H9 (cell line): ENCODE measurements around the gene MACC1. TPM values are rescaled to one million over a fixed set of nuclear protein-coding genes. Genes with fewer than 3 reads are reported as not detected.

Experiments used
- DNase-seq: peaks from one replicate; pipeline ENCODE4 v3.0.0-alpha.2; 2017
- H2AFZ ChIP-seq: one replicate; pipeline ENCODE4 v1.6.1; 2013; ENCODE audit warnings: mild to moderate bottlenecking, low read length, control low read depth, moderate library complexity
- H2AK5ac ChIP-seq: 2 replicates; pipeline ENCODE4 v1.6.1; 2013; ENCODE audit warnings: low read length, control low read depth, mixed read lengths; ENCODE audit not compliant: insufficient read length
- H2BK120ac ChIP-seq: one replicate; pipeline ENCODE4 v1.6.1; 2013; ENCODE audit warnings: low read depth, mild to moderate bottlenecking, low read length, control low read depth, inconsistent platforms; ENCODE audit not compliant: poor library complexity, severe bottlenecking
- H2BK12ac ChIP-seq: 2 replicates; pipeline ENCODE4 v1.6.1; 2013; ENCODE audit warnings: low read length, control low read depth, mixed read lengths, low read depth; ENCODE audit not compliant: insufficient read length
- H2BK15ac ChIP-seq: 2 replicates; pipeline ENCODE4 v1.6.1; 2013; ENCODE audit warnings: low read depth, low read length, control low read depth
- H2BK20ac ChIP-seq: one replicate; pipeline ENCODE4 v1.6.1; 2013; ENCODE audit warnings: low read depth, mild to moderate bottlenecking, low read length, control low read depth, inconsistent platforms; ENCODE audit not compliant: poor library complexity, severe bottlenecking
- H2BK5ac ChIP-seq: 2 replicates; pipeline ENCODE4 v1.6.1; 2013; ENCODE audit warnings: low read length, control low read depth, mixed read lengths; ENCODE audit not compliant: insufficient read length
- H3K14ac ChIP-seq: 2 replicates; pipeline ENCODE4 v1.6.1; 2013; ENCODE audit warnings: low read length, control low read depth; ENCODE audit not compliant: insufficient read depth
- H3K18ac ChIP-seq: 2 replicates; pipeline ENCODE4 v1.6.1; 2013; ENCODE audit warnings: low read depth, mild to moderate bottlenecking, mixed read lengths, low read length, control low read depth; ENCODE audit not compliant: insufficient read length
- H3K23ac ChIP-seq: 2 replicates; pipeline ENCODE4 v1.6.1; 2013; ENCODE audit warnings: low read length, control low read depth, mixed read lengths, low read depth; ENCODE audit not compliant: insufficient read length
- H3K23me2 ChIP-seq: 2 replicates; pipeline ENCODE4 v1.6.1; 2013; ENCODE audit warnings: low read depth, mild to moderate bottlenecking, mixed read lengths, low read length, control low read depth; ENCODE audit not compliant: insufficient read length, poor library complexity, severe bottlenecking
- H3K27ac ChIP-seq: 2 replicates; pipeline ENCODE4 v1.5.1; 2013; ENCODE audit warnings: low read length, control low read depth, mixed read lengths, low read depth; ENCODE audit not compliant: insufficient read length
- H3K27me3 ChIP-seq: 2 replicates; pipeline ENCODE4 v1.6.1; 2013; ENCODE audit warnings: low read length, control low read depth, inconsistent platforms; ENCODE audit not compliant: insufficient read depth
- H3K4ac ChIP-seq: 2 replicates; pipeline ENCODE4 v1.6.1; 2013; ENCODE audit warnings: low read depth, mild to moderate bottlenecking, control low read depth, inconsistent platforms, low read length, moderate library complexity
- H3K4me1 ChIP-seq: 2 replicates; pipeline ENCODE4 v1.6.1; 2013; ENCODE audit warnings: low read length, control low read depth, inconsistent platforms; ENCODE audit not compliant: insufficient read depth
- H3K4me2 ChIP-seq: 2 replicates; pipeline ENCODE4 v1.6.1; 2013; ENCODE audit warnings: low read length, control low read depth, mixed read lengths; ENCODE audit not compliant: insufficient read length, insufficient read depth
- H3K56ac ChIP-seq: 2 replicates; pipeline ENCODE4 v1.6.1; 2013; ENCODE audit warnings: low read depth, mild to moderate bottlenecking, mixed read lengths, low read length, control low read depth; ENCODE audit not compliant: insufficient read length
- H3K79me1 ChIP-seq: 2 replicates; pipeline ENCODE4 v1.6.1; 2013; ENCODE audit warnings: low read depth, mild to moderate bottlenecking, moderate library complexity, low read length, control low read depth, inconsistent platforms; ENCODE audit not compliant: insufficient read depth, poor library complexity, severe bottlenecking
- H3K79me2 ChIP-seq: 2 replicates; pipeline ENCODE4 v1.6.1; 2013; ENCODE audit warnings: low read length, control low read depth, inconsistent platforms; ENCODE audit not compliant: insufficient read depth
- H3K9ac ChIP-seq: 2 replicates; pipeline ENCODE4 v1.6.1; 2013; ENCODE audit warnings: low read length, control low read depth, mixed read lengths; ENCODE audit not compliant: insufficient read length; ENCODE audit errors: extremely low read depth
- H3K9me3 ChIP-seq: one replicate; pipeline ENCODE4 v1.6.1; 2013; ENCODE audit warnings: low read depth, low read length, inconsistent platforms; ENCODE audit not compliant: control insufficient read depth
- H3T11ph ChIP-seq: one replicate; pipeline ENCODE4 v1.6.1; 2013; ENCODE audit warnings: mild to moderate bottlenecking, low read length, control low read depth, inconsistent platforms
- H4K20me1 ChIP-seq: one replicate; pipeline ENCODE4 v1.6.1; 2013; ENCODE audit not compliant: control insufficient read depth, insufficient read length, insufficient read depth
- H4K5ac ChIP-seq: 2 replicates; pipeline ENCODE4 v1.6.1; 2013; ENCODE audit warnings: low read depth, mild to moderate bottlenecking, mixed read lengths, low read length, control low read depth; ENCODE audit not compliant: insufficient read length
- H4K8ac ChIP-seq: replicated peaks from 2 replicates; pipeline ENCODE4 v1.6.1; 2013; ENCODE audit warnings: low read length, control low read depth, mixed read lengths, low read depth; ENCODE audit not compliant: insufficient read length
- H4K91ac ChIP-seq: 2 replicates; pipeline ENCODE4 v1.6.1; 2013; ENCODE audit warnings: low read depth, mild to moderate bottlenecking, moderate library complexity, mixed read lengths, low read length, control low read depth; ENCODE audit not compliant: insufficient read length
- H3K27ac Mint-ChIP-seq, 3 experiments: 2 replicates in 2 of 3; 3 replicates in 1 of 3; pipeline ENCODE4 v1.8.0; 2020 to 2021; ENCODE audit warnings: mixed read lengths in 3 of 3, mild to moderate bottlenecking in 1 of 3, moderate library complexity in 1 of 3
- H3K27me3 Mint-ChIP-seq: 2 replicates; pipeline ENCODE4 v1.8.0; 2021; ENCODE audit warnings: low read depth, mild to moderate bottlenecking, moderate library complexity, mixed read lengths
- H3K36me3 Mint-ChIP-seq, 3 experiments: 2 replicates in 2 of 3; 3 replicates in 1 of 3; pipeline ENCODE4 v1.8.0; 2020 to 2021; ENCODE audit warnings: low read depth in 3 of 3, mixed read lengths in 3 of 3; ENCODE audit not compliant: insufficient read depth in 1 of 3
- H3K4me1 Mint-ChIP-seq, 2 experiments: 2 replicates each; pipeline ENCODE4 v1.8.0; 2020; ENCODE audit warnings: mixed read lengths in 2 of 2
- H3K4me3 Mint-ChIP-seq, 2 experiments: 2 replicates in 1 of 2; 3 replicates in 1 of 2; pipeline ENCODE4 v1.8.0; 2020 to 2021; ENCODE audit warnings: mild to moderate bottlenecking in 2 of 2, mixed read lengths in 2 of 2, moderate library complexity in 1 of 2
- H3K9me3 Mint-ChIP-seq, 2 experiments: 2 replicates in 1 of 2; 3 replicates in 1 of 2; pipeline ENCODE4 v1.8.0; 2020; ENCODE audit warnings: mild to moderate bottlenecking in 2 of 2, mixed read lengths in 2 of 2, moderate library complexity in 1 of 2
- CTCF ChIP-seq: fragments of 200-600 bp; sonication (generic); conservative IDR thresholded peaks from 3 replicates; pipeline ENCODE4 v1.8.0; 2021; ENCODE audit warnings: antibody characterized with exemption, mild to moderate bottlenecking
- WGBS: extraction: QIAGEN DNeasy Blood & Tissue Kit; methylation state at CpG from one replicate; pipeline ENCODE4 v1.1.7; 2013; ENCODE audit warnings: missing lambda C conversion rate, low lambda C conversion rate, mixed read lengths; ENCODE audit not compliant: insufficient read length; ENCODE audit errors: extremely low coverage; 5-methylcytosine and 5-hydroxymethylcytosine counted together
- total RNA-seq: library from RNA; stranded (reverse); gene quantifications from 2 replicates; pipeline ENCODE4 v1.2.1, GENCODE V29; 2021

Gene MACC1
- total RNA-seq, 1 experiment from 2014 or later, result 11.0 TPM

GRCh38 chr7:20237464-20238193 lies 20.4 kb upstream of the MACC1 start:
- Histone ChIP-seq H4K91ac (no peak overlapping the region), H2BK12ac (no peak overlapping the region), H2BK5ac (no peak overlapping the region), H3K23ac (no peak overlapping the region), H3K27me3 (no peaks in the 10 kb centered on the region), H3K79me2 (no peaks in the 10 kb centered on the region), H3K14ac (no peak overlapping the region), H3K9ac (no peak overlapping the region), H4K8ac (no peak overlapping the region), H2BK15ac (no peak overlapping the region), H3T11ph (no peak overlapping the region), H3K56ac (no peak overlapping the region), H3K23me2 (no peaks in the 10 kb centered on the region), H3K4me1 (no peaks in the 10 kb centered on the region), H2BK120ac (no peak overlapping the region), H2AK5ac (no peak overlapping the region), H3K18ac (no peak overlapping the region), H2BK20ac (no peak overlapping the region), H3K27ac (no peak overlapping the region), H2AFZ (no peak overlapping the region), H3K9me3 (no peaks in the 10 kb centered on the region), H3K79me1 (no peaks in the 10 kb centered on the region), H4K5ac (no peak overlapping the region), H3K4me2 (no peak overlapping the region), H4K20me1 (no peaks in the 10 kb centered on the region), H3K4ac (no peak overlapping the region)
- Mint-ChIP-seq H3K36me3 (no peaks in the 10 kb centered on the region; a peak in 1 of 7 replicates), H3K4me3 (no peak overlapping the region), H3K27ac (no peak overlapping the region), H3K9me3 (no peaks in the 10 kb centered on the region), H3K4me1 (peaks cover 11 to 15% of the 10 kb centered on the region in 2 experiments), H3K27me3 (no peaks in the 10 kb centered on the region; the same call in 1 of the 2 replicates)
- TF ChIP-seq CTCF, result no peak
- WGBS, result no CpG with 5 or more reads among the region's 2 CpGs
- DNase-seq, result no peak
